ENCODE data around the gene WHRN. TPM values are rescaled to one million over a fixed set of nuclear protein-coding genes. Genes with fewer than 3 reads are reported as not detected.

WHRN gene
- total RNA-seq, 4 donors from 2014 or later = 8.1 to 12.6 (median 10.7) TPM

- WGBS = 90% methylated on average over 12 of the region's 12 CpGs
- Histone ChIP-seq H3K4me3 (no peak overlapping the region), H3K4me1 (peaks cover 0 to 11% (median 1%) of the 10 kb centered on the region in 4 donors), H3K27ac (replicated peaks in 1 of 4) (no peak overlapping the region), H3K9me3 (no peaks in the 10 kb centered on the region), H3K36me3 (no peaks in the 10 kb centered on the region), H3K27me3 (no peaks in the 10 kb centered on the region)
- TF ChIP-seq POLR2A (IDR thresholded peaks at IDR 0.05; ENCODE audit: low read depth) (no peak), POLR2AphosphoS5 (IDR thresholded peaks at IDR 0.05) (no peak), EP300 (IDR thresholded peaks at IDR 0.05) (no peak)
- TF ChIP-seq, protein P1, sequence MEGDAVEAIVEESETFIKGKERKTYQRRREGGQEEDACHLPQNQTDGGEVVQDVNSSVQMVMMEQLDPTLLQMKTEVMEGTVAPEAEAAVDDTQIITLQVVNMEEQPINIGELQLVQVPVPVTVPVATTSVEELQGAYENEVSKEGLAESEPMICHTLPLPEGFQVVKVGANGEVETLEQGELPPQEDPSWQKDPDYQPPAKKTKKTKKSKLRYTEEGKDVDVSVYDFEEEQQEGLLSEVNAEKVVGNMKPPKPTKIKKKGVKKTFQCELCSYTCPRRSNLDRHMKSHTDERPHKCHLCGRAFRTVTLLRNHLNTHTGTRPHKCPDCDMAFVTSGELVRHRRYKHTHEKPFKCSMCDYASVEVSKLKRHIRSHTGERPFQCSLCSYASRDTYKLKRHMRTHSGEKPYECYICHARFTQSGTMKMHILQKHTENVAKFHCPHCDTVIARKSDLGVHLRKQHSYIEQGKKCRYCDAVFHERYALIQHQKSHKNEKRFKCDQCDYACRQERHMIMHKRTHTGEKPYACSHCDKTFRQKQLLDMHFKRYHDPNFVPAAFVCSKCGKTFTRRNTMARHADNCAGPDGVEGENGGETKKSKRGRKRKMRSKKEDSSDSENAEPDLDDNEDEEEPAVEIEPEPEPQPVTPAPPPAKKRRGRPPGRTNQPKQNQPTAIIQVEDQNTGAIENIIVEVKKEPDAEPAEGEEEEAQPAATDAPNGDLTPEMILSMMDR (IDR thresholded peaks at IDR 0.05) = no peak
- DNase-seq (ENCODE audit: extremely low spot score) = no peak
- intact Hi-C loops (cut with DNase I) = loop anchor here (10.0 kb wide), 1 partner anchor 155 kb away; no protein-coding TSS in a partner anchor
Measured at GRCh38 chr9:114489928-114490327, 15.3 kb downstream of the WHRN start.

DNA sequence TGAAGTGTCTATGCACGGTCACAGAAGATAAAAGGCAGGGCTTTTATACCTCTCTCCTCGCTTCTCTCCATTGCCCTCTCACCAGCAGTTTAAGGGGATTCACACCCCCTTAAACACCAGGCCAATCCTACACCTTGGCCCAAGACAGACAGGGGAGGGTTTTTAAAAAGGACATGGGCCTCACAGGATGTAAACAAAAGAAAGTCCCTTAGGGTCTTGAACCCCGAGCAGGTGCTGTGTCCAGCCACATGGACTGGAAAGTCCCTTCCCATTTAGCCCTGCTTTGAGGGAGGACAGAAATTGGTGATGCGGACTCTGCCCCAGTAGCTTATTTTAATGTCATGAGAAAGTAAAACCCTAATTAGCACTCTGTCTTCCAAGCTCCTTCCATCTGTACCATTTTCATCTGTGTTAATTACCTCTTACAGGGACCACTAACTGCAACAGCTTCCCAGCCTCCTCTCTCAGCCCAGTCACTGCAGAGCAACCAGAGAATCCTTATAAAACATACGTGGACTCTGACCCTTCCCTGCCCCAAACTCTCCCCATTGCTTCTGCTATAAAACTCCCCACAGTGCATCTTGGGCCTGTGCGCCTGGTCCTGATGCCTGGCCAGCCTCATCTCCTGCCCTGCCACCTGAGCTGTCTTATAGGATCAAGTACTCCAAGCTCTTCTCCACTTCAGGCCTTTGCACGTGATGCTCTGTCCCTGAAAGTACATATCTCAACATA lies 16.7 kb downstream of the WHRN start:
- Histone ChIP-seq H3K36me3 (no peaks in the 10 kb centered on the region), H3K4me3 (no peak overlapping the region), H3K27ac (replicated peaks in 1 of 4) (no peak overlapping the region), H3K4me1 (peaks cover 0 to 16% (median 3%) of the 10 kb centered on the region in 4 donors), H3K9me3 (no peaks in the 10 kb centered on the region), H3K27me3 (no peaks in the 10 kb centered on the region)
- 75% methylated on average over 7 of the region's 7 CpGs for WGBS
- TF ChIP-seq POLR2A (IDR thresholded peaks at IDR 0.05; ENCODE audit: low read depth) (no peak), EP300 (IDR thresholded peaks at IDR 0.05) (no peak), POLR2AphosphoS5 (IDR thresholded peaks at IDR 0.05) (no peak)
- TF ChIP-seq, protein P1 (IDR thresholded peaks at IDR 0.05) = no peak
- no peak for DNase-seq (ENCODE audit: extremely low spot score)
- intact Hi-C loops (cut with DNase I) = loop anchor here (10.0 kb wide), 1 partner anchor 154 kb away; no protein-coding TSS in a partner anchor

DNA sequence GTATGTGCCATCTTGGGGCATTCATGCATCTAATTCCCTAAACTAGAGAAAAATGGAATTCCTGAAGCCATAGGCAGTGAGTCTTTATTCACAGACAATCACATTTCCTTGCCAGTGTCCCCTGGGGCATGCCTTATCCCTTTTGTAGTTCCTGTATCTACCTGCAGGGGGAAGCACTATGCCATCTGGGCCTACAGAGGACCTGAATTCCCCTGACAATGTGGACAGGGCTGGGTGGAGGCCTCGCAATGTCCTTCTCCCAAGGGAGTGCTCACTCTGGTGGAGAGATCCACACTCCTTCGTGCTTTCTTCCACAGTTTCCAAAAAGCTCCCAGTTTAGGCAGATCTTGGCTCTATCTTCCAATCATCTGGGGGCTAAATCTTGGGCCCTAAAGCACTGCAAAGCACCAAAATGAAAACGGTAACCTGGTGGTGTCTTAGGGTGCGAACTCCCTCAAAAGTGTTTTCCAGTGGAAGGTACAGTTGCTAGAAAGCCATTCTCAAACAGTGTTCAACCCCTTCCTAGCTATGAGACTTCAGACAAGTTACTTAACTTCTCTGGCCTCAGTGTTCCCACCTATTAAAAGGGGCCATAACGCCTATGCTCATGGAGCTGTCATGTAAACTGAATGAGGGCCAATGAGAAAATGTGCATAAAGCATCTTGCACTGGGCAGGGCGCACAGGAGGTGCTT lies 17.5 kb downstream of the WHRN start:
- no peak for DNase-seq (ENCODE audit: extremely low spot score)
- intact Hi-C loops (cut with DNase I) = loop anchor here (2.0 to 10.0 kb wide), 2 partner anchors 153 to 165 kb away; no protein-coding TSS in a partner anchor
- Histone ChIP-seq H3K27me3 (no peaks in the 10 kb centered on the region), H3K9me3 (no peaks in the 10 kb centered on the region), H3K36me3 (no peaks in the 10 kb centered on the region), H3K27ac (replicated peaks in 1 of 4) (no peak overlapping the region), H3K4me3 (no peak overlapping the region), H3K4me1 (peaks cover 0 to 16% (median 5%) of the 10 kb centered on the region in 4 donors)
- 61% methylated on average over 6 of the region's 6 CpGs for WGBS
- TF ChIP-seq, protein P1 (IDR thresholded peaks at IDR 0.05) = peak; percentile 85 to 90 (median 89)
- TF ChIP-seq EP300 (IDR thresholded peaks at IDR 0.05) = no peak

GRCh38 chr9:114486205-114486963 lies 18.9 kb downstream of the WHRN start:
- Histone ChIP-seq H3K36me3 (no peaks in the 10 kb centered on the region), H3K9me3 (no peaks in the 10 kb centered on the region), H3K27me3 (no peaks in the 10 kb centered on the region), H3K27ac (replicated peaks in 1 of 4) (no peak overlapping the region), H3K4me3 (no peak overlapping the region), H3K4me1 (peaks cover 0 to 23% (median 11%) of the 10 kb centered on the region in 4 donors)
- no peak for DNase-seq (ENCODE audit: extremely low spot score)
- 80% methylated on average over 7 of the region's 7 CpGs for WGBS
- intact Hi-C loops (cut with DNase I) = loop anchor here (2.0 to 10.0 kb wide), 2 partner anchors 152 to 166 kb away; no protein-coding TSS in a partner anchor
- TF ChIP-seq EP300 (IDR thresholded peaks at IDR 0.05) (no peak), POLR2A (IDR thresholded peaks at IDR 0.05; ENCODE audit: low read depth) (no peak), POLR2AphosphoS5 (IDR thresholded peaks at IDR 0.05) (no peak)
- TF ChIP-seq, protein P1 (IDR thresholded peaks at IDR 0.05) = no peak
